ENCODE data around the gene NELL2. TPM values are rescaled to one million over a fixed set of nuclear protein-coding genes. Genes with fewer than 3 reads are reported as not detected.

The NELL2 gene
- total RNA-seq, 1 donor from 2014 or later, result 1.0 TPM

- H3K27ac Mint-ChIP-seq (ENCODE audit: unreplicated experiment), result no peak overlapping the region
- H3K9me3 ChIP-seq (ENCODE audit: insufficient read depth, low read depth, low read length), result no peaks in the 10 kb centered on the region
- H3K4me3 Mint-ChIP-seq (ENCODE audit: unreplicated experiment), result peak overlapping the region; percentile 86
- peak overlapping the region; percentile 48 for H3K4me3 ChIP-seq (ENCODE audit: insufficient read depth, low read depth, low read length)
- no peak overlapping the region for H3K9ac ChIP-seq (ENCODE audit: low read length)
- H3K4me1 ChIP-seq (ENCODE audit: insufficient read depth, low read length), result peaks cover 16% of the 10 kb centered on the region
- H2AFZ ChIP-seq (ENCODE audit: low read depth, low read length), result peak overlapping the region; percentile 67
- no peaks in the 10 kb centered on the region for H3K9me3 Mint-ChIP-seq (ENCODE audit: unreplicated experiment)
- H3K36me3 ChIP-seq (ENCODE audit: insufficient read depth, low read length), result no peaks in the 10 kb centered on the region
- peaks cover 29% of the 10 kb centered on the region for H3K27me3 Mint-ChIP-seq (ENCODE audit: low read depth, unreplicated experiment)
- no peaks in the 10 kb centered on the region for H3K36me3 Mint-ChIP-seq (ENCODE audit: low read depth, unreplicated experiment)
- no peaks in the 10 kb centered on the region for H4K20me1 ChIP-seq (ENCODE audit: insufficient read depth, low read length)
- H3K79me2 ChIP-seq (ENCODE audit: insufficient read depth, low read length), result no peaks in the 10 kb centered on the region
- no peak overlapping the region for H3K27ac ChIP-seq (ENCODE audit: low read depth, low read length)
- H3K27me3 ChIP-seq (ENCODE audit: insufficient read depth, low read length), result peaks cover 30% of the 10 kb centered on the region
- peak; percentile 62 for TF ChIP-seq EZH2 (IDR thresholded peaks at IDR 0.05; ENCODE audit: insufficient read depth, low read length)
- TF ChIP-seq, protein P1, sequence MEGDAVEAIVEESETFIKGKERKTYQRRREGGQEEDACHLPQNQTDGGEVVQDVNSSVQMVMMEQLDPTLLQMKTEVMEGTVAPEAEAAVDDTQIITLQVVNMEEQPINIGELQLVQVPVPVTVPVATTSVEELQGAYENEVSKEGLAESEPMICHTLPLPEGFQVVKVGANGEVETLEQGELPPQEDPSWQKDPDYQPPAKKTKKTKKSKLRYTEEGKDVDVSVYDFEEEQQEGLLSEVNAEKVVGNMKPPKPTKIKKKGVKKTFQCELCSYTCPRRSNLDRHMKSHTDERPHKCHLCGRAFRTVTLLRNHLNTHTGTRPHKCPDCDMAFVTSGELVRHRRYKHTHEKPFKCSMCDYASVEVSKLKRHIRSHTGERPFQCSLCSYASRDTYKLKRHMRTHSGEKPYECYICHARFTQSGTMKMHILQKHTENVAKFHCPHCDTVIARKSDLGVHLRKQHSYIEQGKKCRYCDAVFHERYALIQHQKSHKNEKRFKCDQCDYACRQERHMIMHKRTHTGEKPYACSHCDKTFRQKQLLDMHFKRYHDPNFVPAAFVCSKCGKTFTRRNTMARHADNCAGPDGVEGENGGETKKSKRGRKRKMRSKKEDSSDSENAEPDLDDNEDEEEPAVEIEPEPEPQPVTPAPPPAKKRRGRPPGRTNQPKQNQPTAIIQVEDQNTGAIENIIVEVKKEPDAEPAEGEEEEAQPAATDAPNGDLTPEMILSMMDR (IDR thresholded peaks at IDR 0.05; ENCODE audit: insufficient read depth, low read depth, low read length), result no peak
- FAIRE-seq (no peak), DNase-seq (ENCODE audit: low read depth) (no peak)
- peaks cover 7% of the 10 kb centered on the region for H3K4me1 Mint-ChIP-seq (ENCODE audit: low read depth, unreplicated experiment)
- H3K4me2 ChIP-seq (ENCODE audit: low read length), result peak overlapping the region; percentile 98
These were observed 630 bp downstream of the NELL2 start for GRCh38 chr12:44875417-44875953.

GRCh38 chr12:44874981-44875416, 1.1 kb downstream of the NELL2 start:
- no peaks in the 10 kb centered on the region for H3K36me3 Mint-ChIP-seq (ENCODE audit: low read depth, unreplicated experiment)
- Histone ChIP-seq H4K20me1 (ENCODE audit: insufficient read depth, low read length) (no peaks in the 10 kb centered on the region), H3K36me3 (ENCODE audit: insufficient read depth, low read length) (no peaks in the 10 kb centered on the region), H3K79me2 (ENCODE audit: insufficient read depth, low read length) (no peaks in the 10 kb centered on the region), H3K9ac (ENCODE audit: low read length) (no peak overlapping the region), H3K4me1 (ENCODE audit: insufficient read depth, low read length) (peaks cover 16% of the 10 kb centered on the region), H3K27ac (ENCODE audit: low read depth, low read length) (no peak overlapping the region), H3K4me3 (ENCODE audit: insufficient read depth, low read depth, low read length) (peak overlapping the region; percentile 48), H3K4me2 (ENCODE audit: low read length) (peak overlapping the region; percentile 98), H2AFZ (ENCODE audit: low read depth, low read length) (peak overlapping the region; percentile 67), H3K9me3 (ENCODE audit: insufficient read depth, low read depth, low read length) (no peaks in the 10 kb centered on the region), H3K27me3 (ENCODE audit: insufficient read depth, low read length) (peaks cover 30% of the 10 kb centered on the region)
- H3K27me3 Mint-ChIP-seq (ENCODE audit: low read depth, unreplicated experiment), result peaks cover 29% of the 10 kb centered on the region
- H3K4me3 Mint-ChIP-seq (ENCODE audit: unreplicated experiment), result peak overlapping the region; percentile 86
- TF ChIP-seq EZH2 (IDR thresholded peaks at IDR 0.05; ENCODE audit: insufficient read depth, low read length), result no peak
- TF ChIP-seq, protein P1 (IDR thresholded peaks at IDR 0.05; ENCODE audit: insufficient read depth, low read depth, low read length), result no peak
- H3K4me1 Mint-ChIP-seq (ENCODE audit: low read depth, unreplicated experiment), result peaks cover 7% of the 10 kb centered on the region
- DNase-seq (ENCODE audit: low read depth), result no peak
- H3K27ac Mint-ChIP-seq (ENCODE audit: unreplicated experiment), result no peak overlapping the region
- FAIRE-seq, result no peak
- no peaks in the 10 kb centered on the region for H3K9me3 Mint-ChIP-seq (ENCODE audit: unreplicated experiment)

DNA sequence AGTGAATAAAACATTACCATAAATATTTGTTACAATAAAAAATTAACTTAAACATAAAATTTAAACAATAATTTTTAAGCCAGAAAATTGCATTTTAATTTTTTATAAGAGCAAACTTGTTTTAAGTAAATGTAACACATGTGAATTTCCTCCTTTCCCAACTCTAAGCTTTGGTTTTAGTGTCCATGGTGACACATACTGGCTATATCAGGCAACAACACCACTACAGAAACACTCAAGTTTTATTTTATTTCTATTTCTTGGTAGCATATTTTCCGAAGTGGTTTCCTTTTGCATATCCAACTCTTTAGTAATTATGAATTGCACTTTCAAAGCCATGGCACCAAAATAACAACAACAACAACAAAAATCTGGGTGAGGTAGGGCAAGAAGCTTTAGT, 2.2 kb downstream of the NELL2 start:
- no peak overlapping the region for H2AFZ ChIP-seq (ENCODE audit: low read depth, low read length)
- DNase-seq (ENCODE audit: low read depth), result peak; percentile 1
- no peaks in the 10 kb centered on the region for H3K79me2 ChIP-seq (ENCODE audit: insufficient read depth, low read length)
- peaks cover 7% of the 10 kb centered on the region for H3K4me1 Mint-ChIP-seq (ENCODE audit: low read depth, unreplicated experiment)
- peaks cover 16% of the 10 kb centered on the region for H3K4me1 ChIP-seq (ENCODE audit: insufficient read depth, low read length)
- no peak overlapping the region for H3K9ac ChIP-seq (ENCODE audit: low read length)
- H3K27me3 ChIP-seq (ENCODE audit: insufficient read depth, low read length), result peaks cover 30% of the 10 kb centered on the region
- no peak overlapping the region for H3K4me3 Mint-ChIP-seq (ENCODE audit: unreplicated experiment)
- no peak overlapping the region for H3K27ac Mint-ChIP-seq (ENCODE audit: unreplicated experiment)
- TF ChIP-seq, protein P1 (IDR thresholded peaks at IDR 0.05; ENCODE audit: insufficient read depth, low read depth, low read length), result peak; percentile 15
- no peak for TF ChIP-seq EZH2 (IDR thresholded peaks at IDR 0.05; ENCODE audit: insufficient read depth, low read length)
- H3K9me3 Mint-ChIP-seq (ENCODE audit: unreplicated experiment), result peaks cover 3% of the 10 kb centered on the region
- H3K27me3 Mint-ChIP-seq (ENCODE audit: low read depth, unreplicated experiment), result peaks cover 29% of the 10 kb centered on the region
- FAIRE-seq, result no peak
- H3K4me3 ChIP-seq (ENCODE audit: insufficient read depth, low read depth, low read length), result no peak overlapping the region
- no peaks in the 10 kb centered on the region for H3K36me3 ChIP-seq (ENCODE audit: insufficient read depth, low read length)
- no peak overlapping the region for H3K4me2 ChIP-seq (ENCODE audit: low read length)
- H3K9me3 ChIP-seq (ENCODE audit: insufficient read depth, low read depth, low read length), result no peaks in the 10 kb centered on the region
- H4K20me1 ChIP-seq (ENCODE audit: insufficient read depth, low read length), result no peaks in the 10 kb centered on the region
- no peaks in the 10 kb centered on the region for H3K36me3 Mint-ChIP-seq (ENCODE audit: low read depth, unreplicated experiment)
- H3K27ac ChIP-seq (ENCODE audit: low read depth, low read length), result no peak overlapping the region

Measured in astrocyte (in vitro differentiated cells and primary cell).